ENCODE results near the gene S100A1. TPM values are rescaled to one million over a fixed set of nuclear protein-coding genes. Genes with fewer than 3 reads are reported as not detected.

The S100A1 gene
- total and polyA plus RNA-seq, 2 experiments from 2014 or later, result 1.3 to 2.7 TPM

DNA sequence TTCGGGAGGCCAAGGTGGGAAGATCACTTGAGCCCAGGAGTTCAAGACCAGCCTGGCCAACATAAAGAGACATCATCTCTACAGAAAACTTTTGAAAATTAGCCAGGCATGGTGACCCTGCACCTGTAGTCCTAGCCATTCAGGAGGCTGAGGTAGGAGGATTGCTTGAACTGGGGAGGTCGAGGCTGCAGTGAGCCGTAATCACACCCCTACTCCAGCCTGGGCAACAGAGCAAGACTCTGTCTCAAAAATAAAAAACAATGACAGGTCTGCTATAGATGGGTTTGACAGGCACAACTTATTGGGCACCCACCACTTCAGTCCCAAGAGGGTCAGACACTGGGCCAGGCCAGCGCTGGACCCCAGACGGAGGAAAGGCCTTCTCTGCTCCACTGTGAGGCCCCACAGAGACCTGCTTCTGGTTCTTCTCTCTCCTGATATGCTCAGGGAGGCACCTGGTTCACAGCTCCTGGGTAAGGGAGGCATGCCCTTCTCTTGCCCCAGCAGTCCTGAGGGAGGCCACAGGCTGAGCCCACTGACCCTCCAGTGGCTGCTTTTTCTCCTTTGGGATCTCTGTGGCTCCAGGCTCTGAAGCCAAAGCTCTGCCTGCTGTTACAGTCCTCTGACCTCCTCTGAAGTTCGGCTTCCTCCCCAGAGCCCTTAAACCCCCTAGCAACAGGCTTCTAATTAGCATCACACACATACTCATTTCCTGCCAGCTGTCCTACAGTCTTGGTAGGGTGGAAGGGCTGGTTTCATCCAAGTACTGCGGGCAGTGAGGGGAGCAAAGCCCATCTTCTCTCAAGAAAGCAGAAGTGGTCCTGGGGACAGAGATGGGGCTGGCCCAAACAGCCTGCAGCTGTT is 29.7 kb upstream of the S100A1 start:
- H3K4me2 ChIP-seq, result no peak overlapping the region
- no peaks in the 10 kb centered on the region for H3K27me3 ChIP-seq
- H3K27ac ChIP-seq, result no peak overlapping the region
- H3K36me3 ChIP-seq (replicated peaks; ENCODE audit: insufficient read depth, low read depth), result no peaks in the 10 kb centered on the region
- no peaks in the 10 kb centered on the region for H4K20me1 ChIP-seq (ENCODE audit: insufficient read depth, poor library complexity, severe bottlenecking)
- no peaks in the 10 kb centered on the region for H3K9me3 ChIP-seq (ENCODE audit: low read depth)
- DNase-seq (ENCODE audit: low spot score), result no peak
- 75% methylated on average over 7 of the region's 7 CpGs for WGBS (ENCODE audit: low lambda C conversion rate, missing lambda C conversion rate)
- no peaks in the 10 kb centered on the region for H3K4me1 ChIP-seq (ENCODE audit: insufficient read depth)
- TF ChIP-seq EZH2phosphoT487 (IDR thresholded peaks at IDR 0.05; ENCODE audit: low read depth, severe bottlenecking, unreplicated experiment) (no peak), EZH2 (IDR thresholded peaks at IDR 0.05; ENCODE audit: borderline replicate concordance) (no peak)
- TF ChIP-seq, protein P1, sequence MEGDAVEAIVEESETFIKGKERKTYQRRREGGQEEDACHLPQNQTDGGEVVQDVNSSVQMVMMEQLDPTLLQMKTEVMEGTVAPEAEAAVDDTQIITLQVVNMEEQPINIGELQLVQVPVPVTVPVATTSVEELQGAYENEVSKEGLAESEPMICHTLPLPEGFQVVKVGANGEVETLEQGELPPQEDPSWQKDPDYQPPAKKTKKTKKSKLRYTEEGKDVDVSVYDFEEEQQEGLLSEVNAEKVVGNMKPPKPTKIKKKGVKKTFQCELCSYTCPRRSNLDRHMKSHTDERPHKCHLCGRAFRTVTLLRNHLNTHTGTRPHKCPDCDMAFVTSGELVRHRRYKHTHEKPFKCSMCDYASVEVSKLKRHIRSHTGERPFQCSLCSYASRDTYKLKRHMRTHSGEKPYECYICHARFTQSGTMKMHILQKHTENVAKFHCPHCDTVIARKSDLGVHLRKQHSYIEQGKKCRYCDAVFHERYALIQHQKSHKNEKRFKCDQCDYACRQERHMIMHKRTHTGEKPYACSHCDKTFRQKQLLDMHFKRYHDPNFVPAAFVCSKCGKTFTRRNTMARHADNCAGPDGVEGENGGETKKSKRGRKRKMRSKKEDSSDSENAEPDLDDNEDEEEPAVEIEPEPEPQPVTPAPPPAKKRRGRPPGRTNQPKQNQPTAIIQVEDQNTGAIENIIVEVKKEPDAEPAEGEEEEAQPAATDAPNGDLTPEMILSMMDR (IDR thresholded peaks at IDR 0.05; ENCODE audit: poor library complexity), result no peak
- no peak overlapping the region for H2AFZ ChIP-seq
- no peaks in the 10 kb centered on the region for H3K79me2 ChIP-seq
- H3K4me3 ChIP-seq, result no peak overlapping the region
- no peaks in the 10 kb centered on the region for H3K9me2 ChIP-seq (replicated peaks; ENCODE audit: insufficient read depth)

DNA sequence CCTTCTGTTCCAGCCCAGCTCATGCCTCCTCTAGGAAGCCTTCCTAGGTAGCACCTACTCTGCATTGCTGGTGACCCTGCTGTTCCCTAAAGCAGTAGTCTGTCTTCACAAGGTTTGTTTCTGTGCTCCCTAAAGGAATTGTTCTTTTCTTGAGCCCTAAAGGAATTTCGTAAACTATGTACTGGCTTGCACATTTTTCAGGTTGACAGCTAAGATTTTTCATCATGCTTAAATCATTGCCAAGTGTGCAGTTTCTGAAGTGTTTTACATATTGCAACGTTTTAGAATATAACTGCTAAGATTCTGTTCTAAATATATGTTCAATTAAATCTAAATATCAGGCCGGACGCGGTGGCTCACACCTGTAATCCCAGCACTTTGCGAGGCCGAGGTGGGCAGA is 28.4 kb upstream of the S100A1 start:
- TF ChIP-seq EZH2phosphoT487 (IDR thresholded peaks at IDR 0.05; ENCODE audit: low read depth, severe bottlenecking, unreplicated experiment), result no peak
- Histone ChIP-seq H3K36me3 (replicated peaks; ENCODE audit: insufficient read depth, low read depth) (no peaks in the 10 kb centered on the region), H3K27me3 (no peaks in the 10 kb centered on the region), H3K4me1 (ENCODE audit: insufficient read depth) (no peaks in the 10 kb centered on the region), H3K9me2 (replicated peaks; ENCODE audit: insufficient read depth) (no peaks in the 10 kb centered on the region), H3K9me3 (ENCODE audit: low read depth) (no peaks in the 10 kb centered on the region), H4K20me1 (ENCODE audit: insufficient read depth, poor library complexity, severe bottlenecking) (no peaks in the 10 kb centered on the region), H3K79me2 (no peaks in the 10 kb centered on the region), H3K4me3 (no peak overlapping the region), H3K27ac (no peak overlapping the region), H2AFZ (no peak overlapping the region), H3K4me2 (no peak overlapping the region)
- no peak for DNase-seq (ENCODE audit: low spot score)
- 92% methylated on average over 7 of the region's 7 CpGs for WGBS (ENCODE audit: low lambda C conversion rate, missing lambda C conversion rate)

DNA sequence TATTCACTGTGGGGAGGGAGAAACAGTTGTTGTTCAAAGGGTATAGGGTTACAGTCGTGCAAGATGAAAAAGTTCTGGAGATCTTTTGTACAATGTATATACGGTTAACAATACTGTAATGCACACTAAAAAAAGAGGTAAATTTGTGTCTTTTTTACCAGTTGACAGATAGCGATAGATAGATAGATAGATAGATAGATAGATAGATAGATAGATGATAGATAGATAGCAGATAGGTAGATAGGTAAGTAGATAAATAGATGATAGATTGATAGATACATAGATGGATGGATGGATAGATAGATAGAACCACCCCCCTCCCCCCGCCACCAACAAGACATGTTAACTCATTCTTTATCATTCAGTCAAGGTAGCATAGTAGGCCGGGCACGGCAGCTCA is 25.5 kb upstream of the S100A1 start:
- WGBS (ENCODE audit: low lambda C conversion rate, missing lambda C conversion rate), result 90% methylated on average over 6 of the region's 6 CpGs
- no peaks in the 10 kb centered on the region for H3K27me3 ChIP-seq
- no peak overlapping the region for H3K27ac ChIP-seq
- no peaks in the 10 kb centered on the region for H3K4me1 ChIP-seq (ENCODE audit: insufficient read depth)
- H4K20me1 ChIP-seq (ENCODE audit: insufficient read depth, poor library complexity, severe bottlenecking), result no peaks in the 10 kb centered on the region
- H3K9me2 ChIP-seq (replicated peaks; ENCODE audit: insufficient read depth), result no peaks in the 10 kb centered on the region
- no peaks in the 10 kb centered on the region for H3K79me2 ChIP-seq
- no peak for DNase-seq (ENCODE audit: low spot score)
- TF ChIP-seq EZH2phosphoT487 (IDR thresholded peaks at IDR 0.05; ENCODE audit: low read depth, severe bottlenecking, unreplicated experiment) (no peak), EZH2 (IDR thresholded peaks at IDR 0.05; ENCODE audit: borderline replicate concordance) (no peak)
- TF ChIP-seq, protein P1 (IDR thresholded peaks at IDR 0.05; ENCODE audit: poor library complexity), result no peak
- H3K36me3 ChIP-seq (replicated peaks; ENCODE audit: insufficient read depth, low read depth), result no peaks in the 10 kb centered on the region
- no peak overlapping the region for H3K4me2 ChIP-seq
- H3K4me3 ChIP-seq, result no peak overlapping the region
- H3K9me3 ChIP-seq (ENCODE audit: low read depth), result no peaks in the 10 kb centered on the region
- no peak overlapping the region for H2AFZ ChIP-seq

DNA sequence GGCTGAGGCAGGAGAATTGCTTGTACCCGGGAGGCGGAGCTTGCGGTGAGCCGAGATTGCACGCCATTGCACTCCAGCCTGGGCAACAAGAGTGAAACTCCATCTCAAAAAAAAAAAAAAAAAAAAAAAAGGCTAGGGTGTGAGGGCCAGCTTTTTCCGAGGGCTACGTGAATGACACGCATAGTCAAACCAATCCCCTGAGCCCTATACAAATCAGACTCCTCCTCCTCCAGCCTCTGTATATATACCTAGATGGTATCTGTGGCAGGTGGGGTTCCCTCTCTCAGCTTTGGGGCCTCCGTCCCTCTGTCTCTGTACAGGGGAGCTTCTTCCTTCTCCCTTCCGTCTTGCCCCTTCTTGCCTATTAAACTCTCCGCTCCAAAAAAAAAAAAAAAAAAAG is 22.0 kb upstream of the S100A1 start:
- Histone ChIP-seq H3K4me3 (no peak overlapping the region), H3K4me1 (ENCODE audit: insufficient read depth) (peaks cover 18% of the 10 kb centered on the region), H3K27me3 (no peaks in the 10 kb centered on the region), H3K9me3 (ENCODE audit: low read depth) (no peaks in the 10 kb centered on the region), H4K20me1 (ENCODE audit: insufficient read depth, poor library complexity, severe bottlenecking) (no peaks in the 10 kb centered on the region), H3K9me2 (replicated peaks; ENCODE audit: insufficient read depth) (no peaks in the 10 kb centered on the region), H3K36me3 (replicated peaks; ENCODE audit: insufficient read depth, low read depth) (no peaks in the 10 kb centered on the region), H3K27ac (no peak overlapping the region), H3K79me2 (peaks cover 12% of the 10 kb centered on the region), H2AFZ (no peak overlapping the region), H3K4me2 (no peak overlapping the region)
- no peak for DNase-seq (ENCODE audit: low spot score)
- 94% methylated on average over 11 of the region's 11 CpGs for WGBS (ENCODE audit: low lambda C conversion rate, missing lambda C conversion rate)
- no peak for TF ChIP-seq EZH2 (IDR thresholded peaks at IDR 0.05; ENCODE audit: borderline replicate concordance)
- TF ChIP-seq EZH2phosphoT487 (IDR thresholded peaks at IDR 0.05; ENCODE audit: low read depth, severe bottlenecking, unreplicated experiment), result no peak
